Hepatocyte (in vitro differentiated cells): Measurements from ENCODE around the gene OPTC. TPM values are rescaled to one million over a fixed set of nuclear protein-coding genes. Genes with fewer than 3 reads are reported as not detected.
A peak's percentile ranks its signal among the peaks of the same experiment; 100 is the strongest.
"Not testable (repeated sequence)": the region's sequence is repeated elsewhere in the genome, so short reads cannot be mapped to it uniquely, and the experiment has no call there.

Experiments
- DNase-seq: peaks from one replicate; pipeline ENCODE4 v3.0.0-alpha.2; 2016; ENCODE audit warnings: low spot score
- H2AFZ ChIP-seq: fragments of 200-600 bp; sonication (generic); 2 replicates; pipeline ENCODE4 v1.6.0; 2016; ENCODE audit warnings: antibody characterized with exemption, mild to moderate bottlenecking
- H3K27ac ChIP-seq: fragments of 200-600 bp; sonication (generic); 2 replicates; pipeline ENCODE4 v1.5.1; 2016; ENCODE audit warnings: mild to moderate bottlenecking
- H3K27me3 ChIP-seq: fragments of 200-600 bp; sonication (generic); 2 replicates; pipeline ENCODE4 v1.6.1; 2016
- H3K36me3 ChIP-seq: fragments of 200-600 bp; sonication (generic); replicated peaks from 2 replicates; pipeline ENCODE4 v1.5.1; 2016; ENCODE audit warnings: low read depth; ENCODE audit not compliant: insufficient read depth
- H3K4me1 ChIP-seq: fragments of 200-600 bp; sonication (generic); 2 replicates; pipeline ENCODE4 v1.5.1; 2016; ENCODE audit warnings: mild to moderate bottlenecking, moderate library complexity; ENCODE audit not compliant: insufficient read depth
- H3K4me2 ChIP-seq: fragments of 200-600 bp; sonication (generic); 2 replicates; pipeline ENCODE4 v1.6.0; 2016
- H3K4me3 ChIP-seq: fragments of 200-600 bp; sonication (generic); 2 replicates; pipeline ENCODE4 v1.5.1; 2016; ENCODE audit warnings: mild to moderate bottlenecking
- H3K79me2 ChIP-seq: fragments of 200-600 bp; sonication (generic); 2 replicates; pipeline ENCODE4 v1.6.0; 2017; ENCODE audit warnings: mild to moderate bottlenecking
- H3K9me2 ChIP-seq: fragments of 200-600 bp; sonication (generic); replicated peaks from 2 replicates; pipeline ENCODE4 v1.6.0; 2017; ENCODE audit warnings: mild to moderate bottlenecking; ENCODE audit not compliant: insufficient read depth
- H3K9me3 ChIP-seq: fragments of 200-600 bp; sonication (generic); 2 replicates; pipeline ENCODE4 v1.5.1; 2016; ENCODE audit warnings: low read depth, mild to moderate bottlenecking
- H4K20me1 ChIP-seq: fragments of 200-600 bp; sonication (generic); 2 replicates; pipeline ENCODE4 v1.6.0; 2016; ENCODE audit warnings: mild to moderate bottlenecking; ENCODE audit not compliant: insufficient read depth, poor library complexity, severe bottlenecking
- EZH2 ChIP-seq: fragments of 200-600 bp; sonication (generic); IDR thresholded peaks from 2 replicates; pipeline ENCODE4 v1.6.1; 2016; ENCODE audit warnings: antibody characterized with exemption, mild to moderate bottlenecking, borderline replicate concordance
- EZH2phosphoT487 ChIP-seq: fragments of 200-600 bp; sonication (generic); IDR thresholded peaks from one replicate; pipeline ENCODE4 v1.6.1; 2018; ENCODE audit warnings: antibody characterized with exemption, mild to moderate bottlenecking, low read depth, moderate library complexity; ENCODE audit not compliant: unreplicated experiment, severe bottlenecking
- WGBS: methylation state at CpG from one replicate; pipeline ENCODE4 v1.1.6; 2016; ENCODE audit warnings: low lambda C conversion rate; ENCODE audit errors: missing lambda C conversion rate; 5-methylcytosine and 5-hydroxymethylcytosine counted together
- polyA plus RNA-seq: library from polyadenylated mRNA; unstranded; fragments of >200 nt; fragmentation: Nextera tagmentation; extraction: Ambion mirVana; gene quantifications from 2 replicates; pipeline ENCODE4 v1.2.1, GENCODE V29; 2016
- total RNA-seq: library from RNA; depleted of rRNA; stranded (reverse); fragments of >200 nt; gene quantifications from 2 replicates; pipeline ENCODE4 v1.2.3, GENCODE V29; 2014
- TF ChIP-seq, protein P1 (sequence below): fragments of 200-600 bp; sonication (generic); IDR thresholded peaks from 2 replicates; pipeline ENCODE4 v1.5.1; 2016; ENCODE audit warnings: antibody characterized with exemption, mild to moderate bottlenecking; ENCODE audit not compliant: poor library complexity

OPTC gene
- total and polyA plus RNA-seq, 2 experiments from 2014 or later = 0.28 TPM; not detected in 1

DNA sequence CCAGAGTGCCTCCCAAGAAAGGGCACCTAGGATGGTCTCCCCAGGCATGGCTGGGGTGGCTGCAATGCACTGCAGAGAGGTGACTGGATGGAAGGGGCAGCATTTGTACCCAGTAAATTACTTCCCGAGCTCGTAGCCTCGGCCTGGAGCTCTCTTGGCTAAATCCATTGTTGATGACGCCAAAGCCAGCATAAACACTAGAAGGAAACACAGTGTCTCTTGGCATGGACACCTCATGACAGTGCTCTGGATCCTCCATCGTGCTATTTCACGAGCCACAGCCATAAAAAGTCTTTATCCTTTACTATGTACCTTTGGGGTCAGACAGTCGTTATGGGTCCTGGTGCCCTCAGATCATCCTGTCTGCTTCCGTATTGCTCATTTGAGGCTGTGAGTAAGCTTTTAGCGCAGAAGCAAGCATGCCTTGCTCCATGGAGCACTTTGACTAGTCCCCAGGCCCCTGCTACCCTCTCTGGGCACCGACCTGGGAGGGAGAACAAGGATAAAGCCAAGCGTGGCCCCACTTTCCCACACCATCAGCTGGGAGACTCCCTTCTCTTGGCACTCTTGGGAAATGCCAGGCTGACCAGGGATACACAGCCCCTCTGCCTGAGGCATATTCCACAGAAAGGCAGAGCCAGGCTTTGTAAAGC, 28.7 kb upstream of the OPTC start:
- Histone ChIP-seq H4K20me1 (no peaks in the 10 kb centered on the region), H3K36me3 (no peaks in the 10 kb centered on the region), H3K4me2 (no peak overlapping the region), H3K9me2 (no peaks in the 10 kb centered on the region), H2AFZ (no peak overlapping the region), H3K27me3 (no peaks in the 10 kb centered on the region), H3K79me2 (no peaks in the 10 kb centered on the region), H3K27ac (peak overlapping the region; percentile 27), H3K9me3 (no peaks in the 10 kb centered on the region), H3K4me1 (peaks cover 24% of the 10 kb centered on the region), H3K4me3 (no peak overlapping the region)
- DNase-seq = no peak
- 76% methylated on average over 11 of the region's 11 CpGs for WGBS
- TF ChIP-seq EZH2 = no peak
- TF ChIP-seq, protein P1, sequence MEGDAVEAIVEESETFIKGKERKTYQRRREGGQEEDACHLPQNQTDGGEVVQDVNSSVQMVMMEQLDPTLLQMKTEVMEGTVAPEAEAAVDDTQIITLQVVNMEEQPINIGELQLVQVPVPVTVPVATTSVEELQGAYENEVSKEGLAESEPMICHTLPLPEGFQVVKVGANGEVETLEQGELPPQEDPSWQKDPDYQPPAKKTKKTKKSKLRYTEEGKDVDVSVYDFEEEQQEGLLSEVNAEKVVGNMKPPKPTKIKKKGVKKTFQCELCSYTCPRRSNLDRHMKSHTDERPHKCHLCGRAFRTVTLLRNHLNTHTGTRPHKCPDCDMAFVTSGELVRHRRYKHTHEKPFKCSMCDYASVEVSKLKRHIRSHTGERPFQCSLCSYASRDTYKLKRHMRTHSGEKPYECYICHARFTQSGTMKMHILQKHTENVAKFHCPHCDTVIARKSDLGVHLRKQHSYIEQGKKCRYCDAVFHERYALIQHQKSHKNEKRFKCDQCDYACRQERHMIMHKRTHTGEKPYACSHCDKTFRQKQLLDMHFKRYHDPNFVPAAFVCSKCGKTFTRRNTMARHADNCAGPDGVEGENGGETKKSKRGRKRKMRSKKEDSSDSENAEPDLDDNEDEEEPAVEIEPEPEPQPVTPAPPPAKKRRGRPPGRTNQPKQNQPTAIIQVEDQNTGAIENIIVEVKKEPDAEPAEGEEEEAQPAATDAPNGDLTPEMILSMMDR = no peak
- TF ChIP-seq EZH2phosphoT487 = no peak

GRCh38 chr1:203465948-203466347, 28.0 kb upstream of the OPTC start:
- H3K36me3 ChIP-seq = no peaks in the 10 kb centered on the region
- H3K9me3 ChIP-seq = no peaks in the 10 kb centered on the region
- WGBS = 37% methylated on average over 7 of the region's 7 CpGs
- H3K4me3 ChIP-seq = no peak overlapping the region
- no peak overlapping the region for H2AFZ ChIP-seq
- no peak for DNase-seq
- no peaks in the 10 kb centered on the region for H3K9me2 ChIP-seq
- no peak overlapping the region for H3K4me2 ChIP-seq
- peak overlapping the region; percentile 48 for H3K27ac ChIP-seq
- H3K4me1 ChIP-seq = peaks cover 25% of the 10 kb centered on the region
- H3K79me2 ChIP-seq = no peaks in the 10 kb centered on the region
- no peaks in the 10 kb centered on the region for H3K27me3 ChIP-seq
- TF ChIP-seq, protein P1 = no peak
- no peak for TF ChIP-seq EZH2
- TF ChIP-seq EZH2phosphoT487 = no peak
- no peaks in the 10 kb centered on the region for H4K20me1 ChIP-seq

DNA sequence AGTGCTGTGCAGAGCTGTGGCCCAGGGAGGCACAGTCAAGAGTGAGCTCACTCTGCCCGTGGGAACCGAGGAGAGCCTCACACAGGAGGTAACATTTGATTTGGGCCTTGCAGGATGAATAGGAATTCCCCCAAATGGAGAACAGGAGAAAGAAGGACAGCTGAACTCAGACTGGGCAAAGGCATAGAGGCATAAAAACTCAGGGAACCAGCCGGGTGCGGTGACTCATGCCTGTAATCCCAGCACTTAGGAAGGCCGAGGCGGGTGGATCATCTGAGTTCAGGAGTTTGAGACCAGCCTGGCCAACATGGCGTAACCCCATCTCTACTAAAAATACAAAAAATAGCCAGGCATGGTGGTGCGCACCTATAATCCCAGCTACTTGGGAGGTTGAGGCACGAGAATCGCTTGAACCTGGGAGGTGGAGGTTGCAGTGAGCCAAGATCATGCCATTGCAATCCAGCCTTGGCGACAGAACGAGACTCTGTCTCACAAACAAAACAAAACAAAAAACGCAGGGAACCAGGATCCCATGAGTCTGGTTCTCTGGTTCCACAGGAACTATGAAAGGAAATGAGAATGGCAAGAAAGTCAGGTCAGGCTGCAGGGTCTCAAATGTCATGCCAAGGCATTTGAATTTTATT, 26.9 kb upstream of the OPTC start:
- H3K27me3 ChIP-seq, DNase-seq, H3K4me2 ChIP-seq, H3K4me3 ChIP-seq, H3K9me2 ChIP-seq, H3K36me3 ChIP-seq, H3K9me3 ChIP-seq, H3K79me2 ChIP-seq, H4K20me1 ChIP-seq, H2AFZ ChIP-seq: not testable (repeated sequence)
- Histone ChIP-seq H3K27ac (peak overlapping the region; percentile 67), H3K4me1 (peaks cover 25% of the 10 kb centered on the region)
- WGBS = 89% methylated on average over 13 of the region's 13 CpGs

- no peak overlapping the region for H3K4me2 ChIP-seq
- H3K9me2 ChIP-seq = no peaks in the 10 kb centered on the region
- DNase-seq = peak; percentile 42
- H3K27me3 ChIP-seq = no peaks in the 10 kb centered on the region
- H2AFZ ChIP-seq = no peak overlapping the region
- WGBS = 80% methylated on average over 9 of the region's 9 CpGs
- H4K20me1 ChIP-seq = no peaks in the 10 kb centered on the region
- TF ChIP-seq, protein P1 = no peak
- no peak for TF ChIP-seq EZH2phosphoT487
- TF ChIP-seq EZH2 = no peak
- peak overlapping the region; percentile 67 for H3K27ac ChIP-seq
- H3K9me3 ChIP-seq = no peaks in the 10 kb centered on the region
- no peaks in the 10 kb centered on the region for H3K79me2 ChIP-seq
- no peak overlapping the region for H3K4me3 ChIP-seq
- H3K36me3 ChIP-seq = no peaks in the 10 kb centered on the region
- H3K4me1 ChIP-seq = peaks cover 25% of the 10 kb centered on the region
These were observed 26.4 kb upstream of the OPTC start for GRCh38 chr1:203467550-203467921.
